ENCODE data around the gene C11orf65. TPM values are rescaled to one million over a fixed set of nuclear protein-coding genes. Genes with fewer than 3 reads are reported as not detected.
"Not testable (repeated sequence)": the region's sequence is repeated elsewhere in the genome, so short reads cannot be mapped to it uniquely, and the experiment has no call there.

Gene C11orf65
- total RNA-seq, 1 experiment from 2014 or later, result 0.43 TPM

- POLR2A ChIA-PET (ENCODE audit: low non-redundant PET), result no interaction called here
- peaks cover 5% of the 10 kb centered on the region for H3K9me3 ChIP-seq (ENCODE audit: low read depth, low read length, poor library complexity, severe bottlenecking)
These were observed 36.0 kb downstream of the C11orf65 start for GRCh38 chr11:108431370-108431769.

GRCh38 chr11:108417551-108417950 lies 49.8 kb downstream of the C11orf65 start:
- BruUV-seq (replicated peaks); intact Hi-C loops (cut with micrococcal nuclease; ENCODE audit: unreplicated experiment); H3K27ac ChIP-seq (ENCODE audit: low read depth, low read length, poor library complexity, severe bottlenecking); H3K4me3 ChIP-seq (ENCODE audit: low read depth, low read length, poor library complexity, severe bottlenecking); POLR2A ChIA-PET (ENCODE audit: low non-redundant PET); H3K36me3 ChIP-seq (ENCODE audit: insufficient read depth, low read length, poor library complexity, severe bottlenecking); CTCF ChIA-PET; H3K9me3 ChIP-seq (ENCODE audit: low read depth, low read length, poor library complexity, severe bottlenecking); H3K4me1 ChIP-seq (ENCODE audit: insufficient read depth, low read length, poor library complexity, severe bottlenecking); H3K27me3 ChIP-seq (replicated peaks; ENCODE audit: insufficient read depth, low read depth, low read length, poor library complexity): not testable (repeated sequence)
- DNase-seq (ENCODE audit: low spot score), result peak; percentile 11

More at GRCh38 chr11:108431370-108431769, 36.0 kb downstream of the C11orf65 start:
- no peak overlapping the region for H3K27ac ChIP-seq (ENCODE audit: low read depth, low read length, poor library complexity, severe bottlenecking)
- no peaks in the 10 kb centered on the region for H3K27me3 ChIP-seq (replicated peaks; ENCODE audit: insufficient read depth, low read depth, low read length, poor library complexity)
- no peaks in the 10 kb centered on the region for H3K36me3 ChIP-seq (ENCODE audit: insufficient read depth, low read length, poor library complexity, severe bottlenecking)
- no TSS peak for BruUV-seq (replicated peaks)
- no peak for DNase-seq (ENCODE audit: low spot score)
- no peaks in the 10 kb centered on the region for H3K4me1 ChIP-seq (ENCODE audit: insufficient read depth, low read length, poor library complexity, severe bottlenecking)
- TF ChIP-seq CTCF (conservative IDR thresholded peaks at IDR 0.05; ENCODE audit: low read depth, low read length), result no peak
- TF ChIP-seq EZH2 (IDR thresholded peaks at IDR 0.05; ENCODE audit: borderline replicate concordance, low read depth, low read length, poor library complexity, severe bottlenecking), result no peak
- CTCF ChIA-PET, result no interaction called here
- intact Hi-C loops (cut with micrococcal nuclease; ENCODE audit: unreplicated experiment), result no loop called here
- no peak overlapping the region for H3K4me3 ChIP-seq (ENCODE audit: low read depth, low read length, poor library complexity, severe bottlenecking)

GRCh38 chr11:108414958-108415357 lies 52.4 kb downstream of the C11orf65 start:
- TF ChIP-seq EZH2 (IDR thresholded peaks at IDR 0.05; ENCODE audit: borderline replicate concordance, low read depth, low read length, poor library complexity, severe bottlenecking) (no peak), CTCF (conservative IDR thresholded peaks at IDR 0.05; ENCODE audit: low read depth, low read length) (no peak)
- Histone ChIP-seq H3K4me1 (ENCODE audit: insufficient read depth, low read length, poor library complexity, severe bottlenecking) (no peaks in the 10 kb centered on the region), H3K27me3 (replicated peaks; ENCODE audit: insufficient read depth, low read depth, low read length, poor library complexity) (no peaks in the 10 kb centered on the region), H3K27ac (ENCODE audit: low read depth, low read length, poor library complexity, severe bottlenecking) (no peak overlapping the region), H3K36me3 (ENCODE audit: insufficient read depth, low read length, poor library complexity, severe bottlenecking) (no peaks in the 10 kb centered on the region), H3K4me3 (ENCODE audit: low read depth, low read length, poor library complexity, severe bottlenecking) (no peak overlapping the region), H3K9me3 (ENCODE audit: low read depth, low read length, poor library complexity, severe bottlenecking) (peaks cover 4% of the 10 kb centered on the region)
- ChIA-PET CTCF (no interaction called here), POLR2A (ENCODE audit: low non-redundant PET) (no interaction called here)
- no TSS peak for BruUV-seq (replicated peaks)
- no peak for DNase-seq (ENCODE audit: low spot score)
- intact Hi-C loops (cut with micrococcal nuclease; ENCODE audit: unreplicated experiment), result no loop called here

- no peaks in the 10 kb centered on the region for H3K36me3 ChIP-seq (ENCODE audit: insufficient read depth, low read length, poor library complexity, severe bottlenecking)
- no TSS peak for BruUV-seq (replicated peaks)
- no peaks in the 10 kb centered on the region for H3K9me3 ChIP-seq (ENCODE audit: low read depth, low read length, poor library complexity, severe bottlenecking)
- intact Hi-C loops (cut with micrococcal nuclease; ENCODE audit: unreplicated experiment), result no loop called here
- H3K4me3 ChIP-seq (ENCODE audit: low read depth, low read length, poor library complexity, severe bottlenecking), result no peak overlapping the region
- H3K4me1 ChIP-seq (ENCODE audit: insufficient read depth, low read length, poor library complexity, severe bottlenecking), result no peaks in the 10 kb centered on the region
- H3K27ac ChIP-seq (ENCODE audit: low read depth, low read length, poor library complexity, severe bottlenecking), result no peak overlapping the region
- TF ChIP-seq EZH2 (IDR thresholded peaks at IDR 0.05; ENCODE audit: borderline replicate concordance, low read depth, low read length, poor library complexity, severe bottlenecking) (no peak), CTCF (conservative IDR thresholded peaks at IDR 0.05; ENCODE audit: low read depth, low read length) (no peak)
- CTCF ChIA-PET, result no interaction called here
- DNase-seq (ENCODE audit: low spot score), result no peak
- POLR2A ChIA-PET (ENCODE audit: low non-redundant PET), result no interaction called here
- no peaks in the 10 kb centered on the region for H3K27me3 ChIP-seq (replicated peaks; ENCODE audit: insufficient read depth, low read depth, low read length, poor library complexity)
These were observed 61.6 kb downstream of the C11orf65 start for GRCh38 chr11:108405706-108406105.

Measured in A673 (cell line).